ENCODE results near the gene SSTR3.

The SSTR3 gene

GRCh38 chr22:37226514-37226913 lies 14.2 kb upstream of the SSTR3 start:
- peaks cover 7% of the 10 kb centered on the region; the same call in 1 of the 2 replicates for H3K79me2 ChIP-seq (ENCODE audit: insufficient read depth, low read length)
- no peak overlapping the region for H2AFZ ChIP-seq (ENCODE audit: low read depth, low read length, severe bottlenecking)
- H3K9me3 ChIP-seq (ENCODE audit: insufficient read depth, low read length): no peaks in the 10 kb centered on the region
- H4K20me1 ChIP-seq (ENCODE audit: low read depth, low read length): no peaks in the 10 kb centered on the region
- no peak overlapping the region for H3K9ac ChIP-seq (ENCODE audit: low read length)
- peaks cover 26% of the 10 kb centered on the region for H3F3A ChIP-seq (ENCODE audit: insufficient read depth)
- 0 out of 2 replicates have a peak, but pooled peaks cover 5% of the 10 kb centered on the region for H3K36me3 ChIP-seq (ENCODE audit: low read length)
- no peak for TF ChIP-seq EZH2phosphoT487 (conservative IDR thresholded peaks at IDR 0.05; ENCODE audit: low read length)
- no peak for TF ChIP-seq CTCF (IDR thresholded peaks at IDR 0.05; ENCODE audit: insufficient read depth, low read length, poor library complexity, severe bottlenecking)
- no peak overlapping the region for H3K4me3 ChIP-seq (ENCODE audit: insufficient read depth, low read length, poor library complexity, severe bottlenecking)
- H3K4me2 ChIP-seq (ENCODE audit: low read depth, low read length, poor library complexity, severe bottlenecking): no peak overlapping the region
- H3K9me2 ChIP-seq (replicated peaks; ENCODE audit: insufficient read depth, low read length): no peaks in the 10 kb centered on the region
- H3K27me3 ChIP-seq (ENCODE audit: low read length): no peaks in the 10 kb centered on the region
- no peak overlapping the region for H3K27ac ChIP-seq (ENCODE audit: low read depth, low read length)

DNA sequence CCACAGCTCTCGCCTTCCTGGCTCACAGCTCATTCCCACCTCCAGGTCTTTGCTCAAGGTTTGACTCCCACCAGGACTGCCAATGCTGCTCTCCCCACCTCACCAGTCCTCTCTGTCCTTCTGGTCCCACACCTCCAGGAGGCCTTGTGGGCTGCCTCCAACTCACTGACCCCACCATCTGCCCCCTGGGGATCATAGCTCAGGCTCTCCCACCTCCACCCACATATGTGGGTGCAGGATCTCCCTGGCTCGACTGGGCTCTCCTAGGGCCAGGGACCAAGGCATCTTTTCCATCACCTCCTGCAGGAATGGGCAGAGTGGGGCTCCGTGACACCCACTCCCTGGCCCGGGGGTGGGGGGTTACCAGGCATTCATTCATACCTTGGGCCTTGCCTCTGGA lies 13.8 kb upstream of the SSTR3 start:
- Histone ChIP-seq H3K9ac (ENCODE audit: low read length) (no peak overlapping the region), H3K36me3 (ENCODE audit: low read length) (0 out of 2 replicates have a peak, but pooled peaks cover 5% of the 10 kb centered on the region), H2AFZ (ENCODE audit: low read depth, low read length, severe bottlenecking) (no peak overlapping the region), H3K79me2 (ENCODE audit: insufficient read depth, low read length) (peaks cover 7% of the 10 kb centered on the region; the same call in 1 of the 2 replicates), H3F3A (ENCODE audit: insufficient read depth) (peaks cover 26% of the 10 kb centered on the region), H3K9me3 (ENCODE audit: insufficient read depth, low read length) (no peaks in the 10 kb centered on the region), H3K27me3 (ENCODE audit: low read length) (no peaks in the 10 kb centered on the region), H4K20me1 (ENCODE audit: low read depth, low read length) (no peaks in the 10 kb centered on the region), H3K27ac (ENCODE audit: low read depth, low read length) (no peak overlapping the region), H3K9me2 (replicated peaks; ENCODE audit: insufficient read depth, low read length) (no peaks in the 10 kb centered on the region), H3K4me3 (ENCODE audit: insufficient read depth, low read length, poor library complexity, severe bottlenecking) (no peak overlapping the region), H3K4me2 (ENCODE audit: low read depth, low read length, poor library complexity, severe bottlenecking) (no peak overlapping the region)
- TF ChIP-seq CTCF (IDR thresholded peaks at IDR 0.05; ENCODE audit: insufficient read depth, low read length, poor library complexity, severe bottlenecking) (no peak), EZH2phosphoT487 (conservative IDR thresholded peaks at IDR 0.05; ENCODE audit: low read length) (no peak)

- H3K4me2 ChIP-seq (ENCODE audit: low read depth, low read length, poor library complexity, severe bottlenecking): no peak overlapping the region
- H3K9ac ChIP-seq (ENCODE audit: low read length): no peak overlapping the region
- TF ChIP-seq CTCF (IDR thresholded peaks at IDR 0.05; ENCODE audit: insufficient read depth, low read length, poor library complexity, severe bottlenecking): no peak
- no peaks in the 10 kb centered on the region for H3K27me3 ChIP-seq (ENCODE audit: low read length)
- H3K27ac ChIP-seq (ENCODE audit: low read depth, low read length): 0 out of 2 replicates have a peak overlapping the region, but pooled peaks have one; percentile 20
- H3K9me2 ChIP-seq (replicated peaks; ENCODE audit: insufficient read depth, low read length): no peaks in the 10 kb centered on the region
- peaks cover 26% of the 10 kb centered on the region for H3F3A ChIP-seq (ENCODE audit: insufficient read depth)
- H3K36me3 ChIP-seq (ENCODE audit: low read length): 0 out of 2 replicates have a peak, but pooled peaks cover 5% of the 10 kb centered on the region
- no peaks in the 10 kb centered on the region for H3K9me3 ChIP-seq (ENCODE audit: insufficient read depth, low read length)
- no peak overlapping the region for H2AFZ ChIP-seq (ENCODE audit: low read depth, low read length, severe bottlenecking)
- H3K79me2 ChIP-seq (ENCODE audit: insufficient read depth, low read length): peaks cover 7% of the 10 kb centered on the region; the same call in 1 of the 2 replicates
- H4K20me1 ChIP-seq (ENCODE audit: low read depth, low read length): no peaks in the 10 kb centered on the region
- H3K4me3 ChIP-seq (ENCODE audit: insufficient read depth, low read length, poor library complexity, severe bottlenecking): no peak overlapping the region
Observed at GRCh38 chr22:37225481-37225880, 13.2 kb upstream of the SSTR3 start.
